Pancreas (tissue), 10 donors: ENCODE results near the gene LAMB2. TPM values are rescaled to one million over a fixed set of nuclear protein-coding genes. Genes with fewer than 3 reads are reported as not detected.

Source experiments
- ATAC-seq, 4 donors: fragments of 200-7000 bp; cut with Tn5 transposase; one replicate each; pipeline versions ENCODE4 v1.8.0 to v1.9.1; 2020; ENCODE audit warnings: mild to moderate bottlenecking in 4 of 4, moderate library complexity in 4 of 4
- DNase-seq, 6 donors: peaks; one replicate each; pipeline ENCODE4 v3.0.0-alpha.2; 2020
- FAIRE-seq: peaks from 2 replicates; lab custom pipeline; 2012; peaks lifted over from hg19 to GRCh38; lab: Jason Lieb, UNC
- H3K27ac ChIP-seq, 4 donors: fragments of 200-600 bp; sonication (generic); 1 replicate in 3 of 4; 2 replicates in 1 of 4; pipeline versions ENCODE4 v1.5.0 to v1.8.0; 2020
- H3K27me3 ChIP-seq, 4 donors: fragments of 200-600 bp; one replicate each; pipeline ENCODE4 v1.8.0; 2021
- H3K36me3 ChIP-seq, 3 donors: fragments of 200-600 bp; sonication (generic) in 1 of 3; one replicate each; pipeline versions ENCODE4 v1.5.0 to v1.8.0; 2020 to 2021
- H3K4me1 ChIP-seq, 3 donors: fragments of 200-600 bp; one replicate each; pipeline ENCODE4 v1.8.0; 2021
- H3K4me3 ChIP-seq, 4 donors: fragments of 200-600 bp; sonication (generic) in 2 of 4; one replicate each; pipeline versions ENCODE4 v1.5.0 to v1.8.0; 2020 to 2021
- H3K9me3 ChIP-seq, 4 donors: fragments of 200-600 bp; one replicate each; pipeline ENCODE4 v1.8.0; 2021
- CTCF ChIP-seq, 4 donors: fragments of 200-600 bp; sonication (generic) in 3 of 4; IDR thresholded peaks; one replicate each; pipeline versions ENCODE4 v1.5.0 to v1.8.0; 2021; ENCODE audit warnings: antibody characterized with exemption in 4 of 4
- WGBS, 2 donors: extraction: QIAGEN DNeasy Blood & Tissue Kit; methylation state at CpG; one replicate each; pipeline ENCODE4 v1.1.7; 2013; 5-methylcytosine and 5-hydroxymethylcytosine counted together
- intact Hi-C, 3 donors: fragments of 100-400 bp; cut with DNase I; formaldehyde crosslinking; loops; one replicate each; pipeline versions ENCODE4 v1.11.1 to v1.14.2; 2022
- polyA plus RNA-seq, 2 donors: library from polyadenylated mRNA; stranded (reverse); fragments of 200-250 nt; gene quantifications; one replicate each; pipeline ENCODE4 v1.2.3, GENCODE V29; 2013
- total RNA-seq, 6 donors: library from RNA; stranded (reverse); fragmentation: NEBNext Ultra II Directional in 4 of 6; extraction: Animal tissue kit (Norgen Biotek cat#: 25700) in 4 of 6; gene quantifications; one replicate each; pipeline versions ENCODE4 v1.2.1 to v1.2.4, GENCODE V29; 2021 to 2023
- donor health status: healthy with polysubstance abuse.
- donor health status: DM: no; HTN: no; CAD: no; lungs with moderate emphysema.
- donor health status: DM: no; HTN: no; CAD: no.
- donor health status: control.
- donor health status: control.
- donor health status: Bipolar disorder and iron deficiency.
- donor health status: DM: yes; HTN: yes; CAD: no.
- donor health status: DM: no; HTN: no; CAD: no.
- donor health status: DM: no; HTN: no; CAD: no.
- donor health status: DM: yes; HTN: yes; CAD: no.

LAMB2 gene
- total RNA-seq (100 to 1,000 TPM in 2 of 6 donors, 10 to 100 TPM in 4; 74.4 to 215 (median 90.4) TPM), polyA plus RNA-seq (100 to 1,000 TPM; 438 to 483 TPM)

- TF ChIP-seq CTCF (IDR thresholded peaks at IDR 0.05), result no peak
- no peak for FAIRE-seq
Measured at GRCh38 chr3:49132437-49133225, at the start of gene LAMB2. Gene LAMB2 (minus strand): TSS chr3:49133050. CDS start chr3:49132867, 183 bp downstream.

GRCh38 chr3:49181351-49181750 is 48.5 kb upstream of the LAMB2 start:
- DNase-seq, result no peak
- Histone ChIP-seq H3K27me3 (no peaks in the 10 kb centered on the region), H3K9me3 (no peaks in the 10 kb centered on the region), H3K27ac (no peak overlapping the region), H3K4me3 (no peak overlapping the region), H3K4me1 (no peaks in the 10 kb centered on the region), H3K36me3 (no peaks in the 10 kb centered on the region)
- intact Hi-C loops, result no loop called here
- ATAC-seq, result no peak
- WGBS, 2 donors, result 56 to 73% methylated on average over 6 of the region's 6 CpGs
- TF ChIP-seq CTCF (IDR thresholded peaks at IDR 0.05), result no peak
- no peak for FAIRE-seq

More at GRCh38 chr3:49132437-49133225, at the start of gene LAMB2:
- peak within 1 kb of the TSS; percentile 25 to 60 (median 46) for H3K4me3 ChIP-seq
- peak; percentile 88 to 94 (median 90) for ATAC-seq
- intact Hi-C loops, result no loop called here
- H3K9me3 ChIP-seq, result no peaks in the 10 kb centered on the region
- 3 to 4% methylated on average over 27 to 28 of the region's 28 CpGs for WGBS, 2 donors
- peak within 1 kb of the TSS; percentile 40 to 74 (median 70) for H3K27ac ChIP-seq
- peak in 5 of 6 donors; percentile 63 to 82 (median 71) for DNase-seq
- H3K36me3 ChIP-seq, result no peaks in the 10 kb centered on the region
- peaks cover 0 to 9% (median 7%) of the 10 kb centered on the region in 3 donors for H3K4me1 ChIP-seq
- H3K27me3 ChIP-seq, result no peaks in the 10 kb centered on the region

- no peak overlapping the region for H3K27ac ChIP-seq
- H3K27me3 ChIP-seq, result no peaks in the 10 kb centered on the region
- no peak for FAIRE-seq
- intact Hi-C loops, result no loop called here
- TF ChIP-seq CTCF (IDR thresholded peaks at IDR 0.05), result no peak
- no peak for ATAC-seq
- H3K4me1 ChIP-seq, result no peaks in the 10 kb centered on the region
- H3K4me3 ChIP-seq, result no peak overlapping the region
- no peaks in the 10 kb centered on the region for H3K9me3 ChIP-seq
- H3K36me3 ChIP-seq, result no peaks in the 10 kb centered on the region
- DNase-seq, result no peak
Measured at GRCh38 chr3:49180116-49180515, 47.3 kb upstream of the LAMB2 start.

- TF ChIP-seq CTCF (IDR thresholded peaks at IDR 0.05), result no peak
- DNase-seq, result no peak
- Histone ChIP-seq H3K9me3 (no peaks in the 10 kb centered on the region), H3K36me3 (no peaks in the 10 kb centered on the region), H3K27me3 (no peaks in the 10 kb centered on the region), H3K4me1 (peaks cover 4 to 10% (median 8%) of the 10 kb centered on the region in 3 donors), H3K4me3 (no peak overlapping the region), H3K27ac (no peak overlapping the region)
- intact Hi-C loops, result no loop called here
- ATAC-seq, result no peak
- WGBS, 2 donors, result 80 to 87% methylated on average over 2 of the region's 2 CpGs
- FAIRE-seq, result no peak
Measured at GRCh38 chr3:49177073-49177472, 44.2 kb upstream of the LAMB2 start.

- ATAC-seq (no peak), FAIRE-seq (no peak), DNase-seq (no peak)
- Histone ChIP-seq H3K36me3 (no peaks in the 10 kb centered on the region), H3K9me3 (no peaks in the 10 kb centered on the region), H3K27me3 (no peaks in the 10 kb centered on the region), H3K4me3 (no peak overlapping the region), H3K4me1 (peaks cover 8 to 14% (median 8%) of the 10 kb centered on the region in 3 donors), H3K27ac (no peak overlapping the region)
- intact Hi-C loops, result no loop called here
- no peak for TF ChIP-seq CTCF (IDR thresholded peaks at IDR 0.05)
- WGBS, 2 donors, result 86 to 91% methylated on average over 8 of the region's 8 CpGs
Measured at GRCh38 chr3:49175530-49175929, 42.7 kb upstream of the LAMB2 start.
